CD4-positive, alpha-beta T cell treated with Interleukin-6 for 4 hours (primary cell): Measurements from ENCODE around the gene KCNK7.

Experiments used
- DNase-seq: peaks from one replicate; pipeline ENCODE4 v3.0.0-alpha.2; 2020; ENCODE audit warnings: mixed read lengths

Gene KCNK7

GRCh38 chr11:65585396-65586246, 10.0 kb downstream of the KCNK7 start:
- no peak for DNase-seq

DNA sequence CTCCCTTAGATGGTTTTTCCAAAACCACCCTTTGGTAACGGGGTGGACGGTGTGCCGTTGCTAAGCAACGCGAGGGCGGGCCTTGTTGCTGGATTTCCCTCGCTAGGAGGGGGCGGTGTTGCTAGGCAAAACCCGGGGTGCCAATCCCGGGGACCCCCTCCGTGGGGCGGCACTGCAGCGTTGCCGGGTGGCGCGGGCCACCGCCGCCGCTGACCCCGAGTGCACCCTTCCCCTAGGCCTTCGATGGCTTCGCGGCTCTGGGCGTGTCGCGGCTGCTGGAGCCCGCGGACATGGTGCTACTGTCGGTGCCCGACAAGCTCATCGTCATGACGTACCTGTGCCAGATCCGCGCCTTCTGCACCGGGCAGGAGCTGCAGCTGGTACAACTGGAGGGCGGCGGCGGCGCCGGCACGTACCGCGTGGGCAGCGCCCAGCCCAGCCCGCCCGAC, 10.9 kb downstream of the KCNK7 start:
- no peak for DNase-seq

DNA sequence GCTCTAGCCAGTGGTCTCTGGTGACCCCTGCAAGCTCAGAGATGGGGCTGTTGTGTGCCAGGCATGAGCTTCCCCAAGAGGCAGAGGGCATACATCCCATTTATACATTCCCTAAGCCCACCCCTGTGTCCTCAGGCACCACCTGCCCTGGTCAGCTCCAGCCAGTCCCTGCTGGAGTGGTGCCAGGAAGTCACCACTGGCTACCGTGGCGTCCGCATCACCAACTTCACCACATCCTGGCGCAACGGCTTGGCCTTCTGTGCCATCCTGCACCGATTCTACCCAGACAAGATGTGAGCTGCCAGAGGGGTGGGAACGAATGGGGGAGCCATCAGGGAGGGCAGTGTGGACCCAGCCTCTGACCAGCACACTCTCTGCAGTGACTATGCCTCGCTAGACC, 11.5 kb downstream of the KCNK7 start:
- no peak for DNase-seq

DNA sequence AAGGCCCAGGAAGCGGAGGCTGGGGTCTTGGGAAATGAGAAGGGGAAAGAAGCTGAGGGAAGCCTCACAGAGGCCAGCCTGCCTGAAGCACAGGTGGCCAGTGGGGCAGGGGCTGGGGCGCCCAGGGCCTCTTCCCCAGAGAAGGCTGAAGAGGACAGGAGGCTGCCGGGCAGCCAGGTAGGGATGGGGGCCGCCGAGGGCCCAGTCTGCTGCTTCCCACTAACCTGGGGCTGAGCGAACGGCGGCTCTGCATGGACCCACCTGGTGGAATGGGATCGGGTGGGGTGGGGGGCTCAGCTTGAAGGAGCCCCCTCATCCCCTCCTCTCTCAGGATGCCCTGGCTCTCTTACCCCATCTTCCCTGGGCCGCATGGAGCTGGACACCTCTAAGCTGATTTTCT, 12.0 kb downstream of the KCNK7 start:
- no peak for DNase-seq

DNA sequence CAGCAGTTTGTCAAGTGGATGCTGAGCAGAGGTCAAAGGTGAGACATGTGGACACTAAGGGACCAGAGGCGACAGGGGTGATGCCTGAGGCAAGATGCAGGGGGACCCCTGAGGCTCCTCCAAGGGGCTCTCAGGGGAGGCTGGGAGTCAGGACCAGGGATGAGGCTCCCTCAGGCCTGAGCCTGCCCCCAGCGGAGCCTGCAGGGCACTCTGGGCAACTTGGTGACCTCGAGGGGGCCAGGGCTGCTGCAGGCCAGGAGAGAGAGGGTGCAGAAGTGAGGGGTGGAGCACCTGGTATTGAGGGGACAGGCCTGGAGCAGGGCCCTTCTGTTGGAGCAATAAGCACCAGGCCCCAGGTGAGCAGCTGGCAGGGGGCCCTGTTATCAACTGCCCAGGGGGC, 13.7 kb downstream of the KCNK7 start:
- no peak for DNase-seq

DNA sequence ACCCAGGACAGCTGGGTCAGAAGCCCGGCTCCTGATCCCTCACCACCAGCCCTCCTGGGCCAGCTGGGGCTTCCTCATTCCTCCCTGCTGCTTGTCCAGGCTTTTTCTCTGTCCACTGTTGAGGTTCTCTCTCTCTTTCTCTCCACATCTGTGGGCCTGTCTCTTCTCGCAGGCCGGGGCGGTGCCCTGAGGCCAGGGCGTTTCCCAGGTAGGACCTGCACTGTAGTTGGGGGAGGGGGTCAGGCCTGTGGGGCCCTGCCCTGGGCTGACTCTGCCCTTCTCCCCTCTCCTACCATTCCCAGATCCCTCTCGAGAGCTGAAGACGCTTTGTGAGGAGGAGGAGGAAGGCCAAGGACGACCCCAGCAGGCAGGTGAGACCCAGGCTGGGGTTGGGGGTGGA, 14.8 kb downstream of the KCNK7 start:
- DNase-seq: no peak

GRCh38 chr11:65580031-65580692, 15.4 kb downstream of the KCNK7 start:
- DNase-seq: no peak

DNA sequence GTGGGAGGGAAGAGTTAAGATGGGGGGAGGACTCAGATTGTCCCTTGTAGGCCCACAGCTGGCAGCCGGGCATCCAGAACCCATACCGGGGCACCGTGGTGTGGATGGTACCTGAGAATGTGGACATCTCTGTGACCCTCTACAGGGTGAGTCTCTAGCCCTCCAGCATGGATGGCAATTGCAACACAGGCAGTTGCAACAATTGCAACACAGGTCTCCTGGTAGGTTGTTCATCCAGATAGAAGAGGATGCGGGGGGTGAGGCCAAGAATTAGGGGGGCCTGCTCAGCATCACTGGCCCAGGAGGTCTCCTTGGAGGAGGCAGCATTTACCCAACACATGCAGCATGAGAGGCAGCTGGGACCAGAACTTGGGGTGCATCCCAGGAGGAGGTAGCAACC, 16.3 kb downstream of the KCNK7 start:
- no peak for DNase-seq

DNA sequence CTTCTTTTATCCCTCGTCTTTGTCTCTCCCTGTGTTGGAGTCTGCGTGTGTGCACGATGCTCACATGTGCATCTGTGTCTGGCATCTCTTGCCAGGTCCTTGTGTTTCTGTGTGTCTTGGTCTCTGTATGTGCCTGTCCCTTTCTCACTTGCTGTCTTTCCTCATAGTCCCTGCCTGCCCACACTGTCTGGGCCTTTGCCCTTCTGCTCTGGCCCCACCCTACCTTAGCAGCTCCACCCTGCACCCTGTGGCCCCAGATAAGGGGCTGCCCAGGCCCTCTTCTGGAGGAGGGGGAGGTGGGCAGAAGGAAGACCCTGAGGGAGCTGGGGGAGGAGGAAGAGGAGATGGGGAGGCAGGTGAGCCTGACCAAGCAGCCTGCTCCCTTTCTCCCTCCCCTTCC, 16.9 kb downstream of the KCNK7 start:
- no peak for DNase-seq

- DNase-seq: no peak
These were observed 17.5 kb downstream of the KCNK7 start for GRCh38 chr11:65578134-65578533.

DNA sequence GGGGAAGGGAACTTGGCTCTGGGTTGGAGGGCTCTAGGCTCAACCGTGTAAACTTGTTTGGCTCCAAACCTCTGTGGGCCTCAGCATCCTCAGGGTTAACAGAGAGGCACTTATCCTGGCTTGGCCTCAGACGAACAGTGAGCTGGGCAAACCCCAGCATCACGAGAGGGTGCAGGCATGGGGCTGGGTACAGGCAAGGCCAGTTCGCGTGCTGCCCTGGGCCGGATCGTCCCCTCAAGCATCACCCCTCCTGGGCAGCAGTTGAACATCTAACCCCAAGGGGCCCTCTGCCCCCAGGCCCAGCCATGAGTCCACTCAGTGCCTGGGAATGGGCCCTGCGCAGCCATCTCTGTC, 17.9 kb downstream of the KCNK7 start:
- DNase-seq: no peak

DNA sequence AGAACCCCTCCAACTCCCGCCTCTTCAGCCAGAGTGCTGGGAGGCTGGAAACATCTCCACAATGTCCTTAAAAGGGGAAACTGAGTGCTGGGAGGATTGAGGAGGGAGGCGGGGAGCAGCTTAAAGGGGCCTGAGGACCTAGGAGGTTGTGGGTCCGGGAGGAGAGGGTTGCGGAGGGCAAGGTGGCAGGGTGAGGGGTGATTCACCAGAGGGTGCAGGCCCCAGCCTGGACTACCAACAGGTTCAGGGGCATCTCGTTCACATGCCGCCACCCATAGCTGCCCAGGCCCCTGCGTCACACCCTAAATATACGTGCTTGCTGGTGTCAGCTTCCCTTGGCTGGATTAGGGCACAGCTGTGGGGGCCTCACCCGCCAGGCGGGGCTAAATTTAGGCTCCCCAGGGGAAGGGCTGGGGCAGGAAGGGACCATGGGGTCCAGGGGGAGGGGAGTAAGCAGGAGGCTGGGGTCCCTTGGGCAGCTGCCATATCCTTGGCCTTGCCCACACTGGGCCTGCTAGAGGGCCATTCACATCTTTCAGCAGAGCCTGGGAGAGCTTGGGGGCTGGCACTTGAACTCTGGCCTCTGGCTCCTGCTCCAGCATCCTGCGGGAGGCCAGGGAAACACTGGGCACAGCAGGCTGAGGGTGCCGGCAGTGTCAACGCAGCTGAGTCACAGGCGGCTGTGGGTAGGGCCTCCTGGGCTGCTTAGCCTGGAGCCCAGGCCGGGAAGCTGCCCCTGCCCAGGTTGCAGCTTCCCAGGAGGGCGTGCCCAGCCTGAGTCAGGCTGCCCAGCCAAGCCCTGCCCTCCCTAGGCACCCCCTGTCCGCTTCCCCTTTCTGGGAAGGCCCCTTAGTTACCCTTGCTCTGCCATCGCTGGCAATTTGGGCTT, 18.5 kb downstream of the KCNK7 start:
- peak; percentile 58 for DNase-seq

- DNase-seq: peak; percentile 29
These were observed 19.3 kb downstream of the KCNK7 start for GRCh38 chr11:65576232-65576866.

DNA sequence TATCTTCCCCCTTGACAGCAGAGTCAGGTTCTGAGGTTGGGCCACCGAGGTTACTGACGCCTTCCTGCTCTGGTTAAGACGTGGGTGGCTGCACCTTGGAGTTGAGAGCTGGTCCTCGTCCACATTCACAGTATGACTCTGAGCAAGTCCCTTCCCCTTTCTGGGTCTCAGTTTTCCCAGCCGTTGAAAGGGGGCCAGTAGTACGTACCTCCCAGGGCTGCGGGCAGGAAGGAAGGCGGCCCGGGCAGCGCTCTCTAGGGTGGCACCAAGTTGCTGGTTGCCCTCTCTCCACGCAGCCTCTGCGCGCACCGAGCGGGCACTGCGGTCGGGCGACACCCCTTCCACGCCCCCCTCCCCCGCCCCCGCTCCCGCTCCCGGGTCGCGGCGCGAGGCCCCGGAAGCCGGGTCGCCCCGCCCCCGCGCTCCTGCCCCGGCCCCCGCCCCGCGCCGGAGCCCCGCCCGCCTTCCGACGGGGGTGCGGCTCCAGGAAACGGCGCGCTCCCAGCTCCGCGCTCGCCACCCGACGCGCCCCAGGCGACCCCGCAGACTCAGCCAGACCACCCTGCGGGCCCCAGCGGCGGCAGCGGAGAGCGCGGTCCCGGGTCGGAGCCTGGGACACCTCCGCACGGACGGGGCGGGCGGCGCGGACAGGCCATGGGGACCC, 19.9 kb downstream of the KCNK7 start, which contains the start of gene EHBP1L1:
Gene EHBP1L1, plus strand, starts transcription at position 486 of the 664 bp plus-strand sequence. CDS start 250 bp downstream, outside the sequence.
- DNase-seq: peak; percentile 91

- no peak for DNase-seq
These were observed 20.6 kb downstream of the KCNK7 start for GRCh38 chr11:65574811-65575567.

DNA sequence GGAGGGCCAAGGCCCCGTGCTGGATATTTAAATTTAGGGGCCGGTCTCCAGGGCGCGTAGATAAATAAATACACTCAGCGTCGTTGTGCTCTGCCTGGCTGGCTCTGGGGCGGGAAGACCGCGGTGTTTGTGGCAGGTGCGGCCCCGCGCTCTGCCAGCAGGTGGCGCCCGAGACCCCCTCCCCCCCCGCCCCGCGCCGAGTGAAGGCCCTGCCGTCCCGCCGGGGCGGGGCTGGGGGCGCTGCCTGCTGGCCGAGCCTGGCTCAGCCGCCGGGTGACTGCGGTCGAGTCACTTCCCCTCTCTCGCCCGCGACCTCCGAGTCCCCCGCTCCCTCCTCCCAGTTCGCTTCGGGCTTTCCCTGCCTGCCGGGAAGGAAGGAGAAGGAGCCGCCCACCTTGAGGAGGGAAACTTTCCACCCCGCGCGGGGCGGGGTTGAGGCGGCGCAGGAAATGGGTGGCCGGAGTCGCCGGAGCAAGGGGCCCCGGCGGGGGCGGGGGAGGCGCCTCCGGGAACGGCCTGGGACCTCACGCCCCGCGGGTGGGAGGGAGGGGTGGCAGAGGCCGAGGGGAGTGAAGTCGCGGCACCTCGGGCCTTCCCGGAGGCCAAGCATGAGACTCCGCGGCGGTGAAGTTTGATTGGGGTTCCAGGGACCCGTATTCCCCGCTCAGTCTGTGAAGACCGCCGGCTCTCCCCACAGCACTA, 21.3 kb downstream of the KCNK7 start:
- DNase-seq: peak; percentile 92

DNA sequence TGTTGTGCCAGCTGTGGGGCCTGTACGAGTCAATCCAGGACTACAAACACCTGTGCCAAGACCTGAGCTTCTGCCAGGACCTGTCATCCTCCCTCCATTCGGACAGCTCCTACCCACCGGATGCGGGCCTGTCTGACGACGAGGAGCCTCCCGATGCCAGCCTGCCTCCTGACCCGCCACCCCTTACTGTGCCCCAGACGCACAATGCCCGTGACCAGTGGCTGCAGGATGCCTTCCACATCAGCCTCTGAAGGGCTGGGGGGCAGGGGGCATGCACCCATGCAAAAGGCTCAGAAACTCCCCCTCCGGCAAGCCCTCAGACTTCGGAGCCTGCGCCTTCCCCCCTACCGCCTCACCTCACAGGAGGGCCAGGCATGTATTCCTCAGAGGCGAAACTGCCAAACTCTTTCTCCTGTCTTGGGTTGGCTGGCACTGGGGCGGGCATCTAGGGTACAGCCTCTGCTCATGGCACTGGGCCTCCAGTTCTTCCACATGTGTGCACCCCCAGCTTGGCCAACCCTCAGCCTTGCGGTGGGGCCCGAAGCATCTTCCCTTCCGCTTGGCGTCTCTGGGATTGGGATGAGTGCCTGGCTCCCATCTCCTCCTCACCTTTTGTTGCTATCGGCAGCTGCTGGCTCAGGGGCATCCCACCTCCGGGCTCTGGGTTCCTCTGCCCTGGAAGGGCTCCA, 22.1 kb downstream of the KCNK7 start:
- no peak for DNase-seq

- DNase-seq: peak; percentile 96
These were observed 23.1 kb downstream of the KCNK7 start, which contains the start of gene FAM89B for GRCh38 chr11:65572356-65573051. Gene FAM89B (plus strand): TSS chr11:65572538. CDS start chr11:65572670, 132 bp downstream.

- DNase-seq: peak; percentile 46
These were observed 23.7 kb downstream of the KCNK7 start for GRCh38 chr11:65571940-65572339.
